Measurements from ENCODE around the gene SSTR1. TPM values are rescaled to one million over a fixed set of nuclear protein-coding genes. Genes with fewer than 3 reads are reported as not detected.
A peak's percentile ranks its signal among the peaks of the same experiment; 100 is the strongest.

The SSTR1 gene
- total and polyA plus RNA-seq, 12 donors: 0.22 to 1.8 (median 0.57) TPM

GRCh38 chr14:38253676-38254075, 46.0 kb downstream of the SSTR1 start:
- ATAC-seq (no peak), DNase-seq (no peak)
- peaks cover 0 to 40% (median 14%) of the 10 kb centered on the region in 7 donors for H3K27me3 ChIP-seq
- H3K4me3 ChIP-seq: peak overlapping the region; percentile 53 to 89 (median 72)
- H3K36me3 ChIP-seq: no peaks in the 10 kb centered on the region
- H3K27ac ChIP-seq: peak overlapping the region; percentile 93 to 100 (median 98)
- 43 to 46% methylated on average over 4 of the region's 4 CpGs for WGBS, 2 donors
- no peaks in the 10 kb centered on the region for H3K9me3 ChIP-seq
- peaks cover 0 to 20% (median 6%) of the 10 kb centered on the region in 9 donors for H3K4me1 ChIP-seq
- TF ChIP-seq, protein P1, sequence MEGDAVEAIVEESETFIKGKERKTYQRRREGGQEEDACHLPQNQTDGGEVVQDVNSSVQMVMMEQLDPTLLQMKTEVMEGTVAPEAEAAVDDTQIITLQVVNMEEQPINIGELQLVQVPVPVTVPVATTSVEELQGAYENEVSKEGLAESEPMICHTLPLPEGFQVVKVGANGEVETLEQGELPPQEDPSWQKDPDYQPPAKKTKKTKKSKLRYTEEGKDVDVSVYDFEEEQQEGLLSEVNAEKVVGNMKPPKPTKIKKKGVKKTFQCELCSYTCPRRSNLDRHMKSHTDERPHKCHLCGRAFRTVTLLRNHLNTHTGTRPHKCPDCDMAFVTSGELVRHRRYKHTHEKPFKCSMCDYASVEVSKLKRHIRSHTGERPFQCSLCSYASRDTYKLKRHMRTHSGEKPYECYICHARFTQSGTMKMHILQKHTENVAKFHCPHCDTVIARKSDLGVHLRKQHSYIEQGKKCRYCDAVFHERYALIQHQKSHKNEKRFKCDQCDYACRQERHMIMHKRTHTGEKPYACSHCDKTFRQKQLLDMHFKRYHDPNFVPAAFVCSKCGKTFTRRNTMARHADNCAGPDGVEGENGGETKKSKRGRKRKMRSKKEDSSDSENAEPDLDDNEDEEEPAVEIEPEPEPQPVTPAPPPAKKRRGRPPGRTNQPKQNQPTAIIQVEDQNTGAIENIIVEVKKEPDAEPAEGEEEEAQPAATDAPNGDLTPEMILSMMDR (IDR thresholded peaks at IDR 0.05): no peak
- intact Hi-C loops (cut with DNase I): loop anchor here in 3 of 10 donors (5.0 to 10.0 kb wide), 4 partner anchors 111 to 751 kb away; no protein-coding TSS in a partner anchor

GRCh38 chr14:38254571-38255407, 47.1 kb downstream of the SSTR1 start:
- H3K4me1 ChIP-seq: peaks cover 0 to 15% (median 0%) of the 10 kb centered on the region in 9 donors
- no peaks in the 10 kb centered on the region for H3K36me3 ChIP-seq
- TF ChIP-seq, protein P1 (IDR thresholded peaks at IDR 0.05): no peak
- H3K27me3 ChIP-seq: peaks cover 0 to 40% (median 14%) of the 10 kb centered on the region in 7 donors
- ATAC-seq: peak in 2 of 8 donors; percentile 0 to 14
- peak; percentile 13 to 25 for DNase-seq
- intact Hi-C loops (cut with DNase I): loop anchor here in 4 of 10 donors (5.0 to 10.0 kb wide), 6 partner anchors 38 to 750 kb away; no protein-coding TSS in a partner anchor
- H3K4me3 ChIP-seq: peak overlapping the region; percentile 53 to 89 (median 72)
- WGBS, 2 donors: 9 to 10% methylated on average over 44 of the region's 44 CpGs
- H3K9me3 ChIP-seq: peaks cover 0 to 3% (median 0%) of the 10 kb centered on the region in 11 donors
- peak overlapping the region; percentile 93 to 100 (median 98) for H3K27ac ChIP-seq

DNA sequence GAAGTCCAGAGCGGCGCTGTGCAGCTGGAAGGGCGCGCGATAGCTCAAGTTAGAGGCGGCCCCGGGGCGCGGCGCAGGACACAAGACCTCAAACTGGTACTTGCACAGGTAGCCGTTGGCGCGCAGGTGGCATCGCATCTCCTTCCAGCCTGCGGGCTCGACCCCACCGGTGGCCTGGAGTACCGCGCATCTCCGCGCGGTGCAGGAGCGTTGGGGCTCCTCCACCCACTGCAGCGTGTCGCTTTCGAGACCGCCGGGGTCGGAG, 47.6 kb downstream of the SSTR1 start:
- Histone ChIP-seq H3K4me1 (peaks cover 0 to 15% (median 0%) of the 10 kb centered on the region in 9 donors), H3K9me3 (peaks cover 0 to 9% (median 0%) of the 10 kb centered on the region in 11 donors), H3K4me3 (peak overlapping the region; percentile 53 to 89 (median 72)), H3K36me3 (no peaks in the 10 kb centered on the region), H3K27me3 (peaks cover 0 to 40% (median 14%) of the 10 kb centered on the region in 7 donors), H3K27ac (peak overlapping the region; percentile 93 to 100 (median 98))
- ATAC-seq (peak in 6 of 8 donors; percentile 2 to 40 (median 14)), DNase-seq (peak in 1 of 2 donors; percentile 15)
- 1% methylated on average over 19 to 29 of the region's 29 CpGs for WGBS, 2 donors
- intact Hi-C loops (cut with DNase I): loop anchor here in 4 of 10 donors (5.0 to 10.0 kb wide), 5 partner anchors 37 to 749 kb away; no protein-coding TSS in a partner anchor
- TF ChIP-seq, protein P1 (IDR thresholded peaks at IDR 0.05): no peak

- Histone ChIP-seq H3K27me3 (peaks cover 0 to 40% (median 14%) of the 10 kb centered on the region in 7 donors), H3K36me3 (no peaks in the 10 kb centered on the region), H3K4me1 (peaks cover 0 to 15% (median 0%) of the 10 kb centered on the region in 9 donors), H3K9me3 (peaks cover 0 to 14% (median 0%) of the 10 kb centered on the region in 11 donors), H3K27ac (peak within 1 kb of the TSS; percentile 93 to 100 (median 98)), H3K4me3 (peak within 1 kb of the TSS; percentile 53 to 89 (median 72))
- intact Hi-C loops (cut with DNase I): loop anchor here in 5 of 10 donors (2.0 to 10.0 kb wide), 7 partner anchors 35 to 749 kb away; no protein-coding TSS in a partner anchor
- peak; percentile 84 to 96 (median 90) for ATAC-seq
- TF ChIP-seq, protein P1 (IDR thresholded peaks at IDR 0.05): no peak
- DNase-seq: peak; percentile 86 to 91
- 6% methylated on average over 58 to 68 of the region's 68 CpGs for WGBS, 2 donors
Observed at GRCh38 chr14:38255673-38256532, 48.2 kb downstream of the SSTR1 start, which contains the start of gene CLEC14A. Gene CLEC14A (minus strand): TSS chr14:38256093. CDS start chr14:38256022, 71 bp downstream.
